Measurements from ENCODE around the gene KLF11. TPM values are rescaled to one million over a fixed set of nuclear protein-coding genes. Genes with fewer than 3 reads are reported as not detected.

The KLF11 gene
- total and polyA plus RNA-seq, 9 of the 15 experiments (the other 6 are each of a cell fraction or from before 2014, with no cell fraction given), result 2.1 to 13.4 (median 6.5) TPM

DNA sequence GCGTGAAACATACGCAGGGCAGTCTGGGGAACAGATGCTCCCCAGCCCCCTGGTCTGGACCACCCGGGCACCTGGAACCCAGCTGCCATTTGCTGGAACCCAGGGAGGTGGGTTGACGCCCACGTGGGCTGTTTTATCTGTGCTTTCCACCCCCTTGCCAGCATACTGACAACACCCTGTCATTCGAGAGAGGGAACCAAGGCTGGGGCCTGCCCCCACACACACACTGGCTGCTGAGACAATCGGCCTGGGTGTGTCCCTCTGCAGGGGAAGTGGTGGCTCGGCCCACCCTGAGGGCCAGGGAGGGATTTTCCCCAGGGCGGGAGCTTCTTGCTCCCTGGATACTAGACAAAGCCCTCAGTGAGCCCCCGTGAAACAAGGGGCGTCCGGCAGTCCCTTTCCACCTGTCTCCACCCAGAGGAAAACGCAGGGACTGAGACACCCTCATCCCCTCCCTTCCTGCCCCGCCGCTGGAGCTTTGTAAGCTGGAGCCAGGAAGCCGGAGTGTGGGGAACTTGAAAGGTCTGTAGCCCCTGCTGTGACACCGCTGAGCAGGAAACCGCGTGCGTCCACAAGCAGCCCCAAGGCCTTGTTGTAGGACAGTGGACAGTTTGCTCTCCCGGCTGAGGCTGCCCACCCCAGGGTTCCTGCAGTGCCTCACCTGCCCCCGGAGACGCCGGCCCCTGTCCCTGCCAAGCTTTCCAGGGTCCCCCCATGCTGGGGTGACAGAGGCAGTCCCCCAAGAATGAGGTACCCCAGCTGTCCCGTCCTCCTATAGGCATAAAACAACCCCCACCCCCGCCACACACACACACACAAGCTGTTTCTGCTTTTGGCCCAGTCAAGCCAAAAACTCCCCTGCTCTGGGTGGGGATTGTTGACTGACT is 14.1 kb upstream of the KLF11 start (continued):
- no peak for TF ChIP-seq ZNF280B (CRISPR knock-in tag; IDR thresholded peaks at IDR 0.05)
- TF ChIP-seq ZNF431 (CRISPR knock-in tag; IDR thresholded peaks at IDR 0.05), result no peak
- peak; percentile 64 for TF ChIP-seq POLR2B (IDR thresholded peaks at IDR 0.05; ENCODE audit: low read depth, partially characterized antibody)
- TF ChIP-seq MXI1 (IDR thresholded peaks at IDR 0.05; ENCODE audit: low read depth, low read length), result peak; percentile 50; the same call in 1 of the 2 replicates
- no peak for TF ChIP-seq CCNT2 (IDR thresholded peaks at IDR 0.05; ENCODE audit: borderline replicate concordance, extremely low read depth, insufficient read length, low read depth, low read length)
- TF ChIP-seq E2F4 (CRISPR knock-in tag; IDR thresholded peaks at IDR 0.05; ENCODE audit: low read depth), result no peak
- peak; percentile 77; the same call in 1 of the 2 replicates for TF ChIP-seq KLF16 (IDR thresholded peaks at IDR 0.05)
- 0 out of 2 replicates have a peak, but pooled peaks have one; percentile 7 for TF ChIP-seq ZNF766 (CRISPR knock-in tag; conservative IDR thresholded peaks at IDR 0.05)
- TF ChIP-seq HMBOX1 (IDR thresholded peaks at IDR 0.05), result no peak
- peak; percentile 69 for TF ChIP-seq TAF1 (IDR thresholded peaks at IDR 0.05; ENCODE audit: control insufficient read depth, extremely low read depth, insufficient read depth, low read length, severe bottlenecking)
- no peak for TF ChIP-seq SMC3 (conservative IDR thresholded peaks at IDR 0.05; ENCODE audit: insufficient read depth, low read depth, low read length)
- TF ChIP-seq MYNN (IDR thresholded peaks at IDR 0.05), result peak; percentile 88
- no peak for TF ChIP-seq MYNN (CRISPR knock-in tag; IDR thresholded peaks at IDR 0.05)
- TF ChIP-seq, protein P1, sequence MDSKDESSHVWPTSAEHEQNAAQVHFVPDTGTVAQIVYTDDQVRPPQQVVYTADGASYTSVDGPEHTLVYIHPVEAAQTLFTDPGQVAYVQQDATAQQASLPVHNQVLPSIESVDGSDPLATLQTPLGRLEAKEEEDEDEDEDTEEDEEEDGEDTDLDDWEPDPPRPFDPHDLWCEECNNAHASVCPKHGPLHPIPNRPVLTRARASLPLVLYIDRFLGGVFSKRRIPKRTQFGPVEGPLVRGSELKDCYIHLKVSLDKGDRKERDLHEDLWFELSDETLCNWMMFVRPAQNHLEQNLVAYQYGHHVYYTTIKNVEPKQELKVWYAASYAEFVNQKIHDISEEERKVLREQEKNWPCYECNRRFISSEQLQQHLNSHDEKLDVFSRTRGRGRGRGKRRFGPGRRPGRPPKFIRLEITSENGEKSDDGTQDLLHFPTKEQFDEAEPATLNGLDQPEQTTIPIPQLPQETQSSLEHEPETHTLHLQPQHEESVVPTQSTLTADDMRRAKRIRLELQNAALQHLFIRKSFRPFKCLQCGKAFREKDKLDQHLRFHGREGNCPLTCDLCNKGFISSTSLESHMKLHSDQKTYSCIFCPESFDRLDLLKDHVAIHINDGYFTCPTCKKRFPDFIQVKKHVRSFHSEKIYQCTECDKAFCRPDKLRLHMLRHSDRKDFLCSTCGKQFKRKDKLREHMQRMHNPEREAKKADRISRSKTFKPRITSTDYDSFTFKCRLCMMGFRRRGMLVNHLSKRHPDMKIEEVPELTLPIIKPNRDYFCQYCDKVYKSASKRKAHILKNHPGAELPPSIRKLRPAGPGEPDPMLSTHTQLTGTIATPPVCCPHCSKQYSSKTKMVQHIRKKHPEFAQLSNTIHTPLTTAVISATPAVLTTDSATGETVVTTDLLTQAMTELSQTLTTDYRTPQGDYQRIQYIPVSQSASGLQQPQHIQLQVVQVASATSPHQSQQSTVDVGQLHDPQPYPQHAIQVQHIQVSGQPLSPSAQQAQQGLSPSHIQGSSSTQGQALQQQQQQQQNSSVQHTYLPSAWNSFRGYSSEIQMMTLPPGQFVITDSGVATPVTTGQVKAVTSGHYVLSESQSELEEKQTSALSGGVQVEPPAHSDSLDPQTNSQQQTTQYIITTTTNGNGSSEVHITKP (IDR thresholded peaks at IDR 0.05; ENCODE audit: partially characterized antibody), result peak; percentile 92
- no peak for TF ChIP-seq TGIF2 (CRISPR knock-in tag; IDR thresholded peaks at IDR 0.05)
- no peak for TF ChIP-seq BRD9 (IDR thresholded peaks at IDR 0.05; ENCODE audit: low read depth, partially characterized antibody)
- TF ChIP-seq, protein P2, sequence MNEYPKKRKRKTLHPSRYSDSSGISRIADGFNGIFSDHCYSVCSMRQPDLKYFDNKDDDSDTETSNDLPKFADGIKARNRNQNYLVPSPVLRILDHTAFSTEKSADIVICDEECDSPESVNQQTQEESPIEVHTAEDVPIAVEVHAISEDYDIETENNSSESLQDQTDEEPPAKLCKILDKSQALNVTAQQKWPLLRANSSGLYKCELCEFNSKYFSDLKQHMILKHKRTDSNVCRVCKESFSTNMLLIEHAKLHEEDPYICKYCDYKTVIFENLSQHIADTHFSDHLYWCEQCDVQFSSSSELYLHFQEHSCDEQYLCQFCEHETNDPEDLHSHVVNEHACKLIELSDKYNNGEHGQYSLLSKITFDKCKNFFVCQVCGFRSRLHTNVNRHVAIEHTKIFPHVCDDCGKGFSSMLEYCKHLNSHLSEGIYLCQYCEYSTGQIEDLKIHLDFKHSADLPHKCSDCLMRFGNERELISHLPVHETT (CRISPR knock-in tag; conservative IDR thresholded peaks at IDR 0.05 in 1 of 2, IDR thresholded peaks at IDR 0.05 in 1 of 2), result peak in 1 of 2 experiments; percentile 6; a peak in 1 of 4 replicates
